Panc1 (cell line): Measurements from ENCODE around the gene CLPSL2.

ENCODE experiments used
- POLR2AphosphoS5 ChIP-seq: IDR thresholded peaks from 2 replicates; pipeline ENCODE4 v1.6.1; 2012; ENCODE audit warnings: mild to moderate bottlenecking, low read depth, low read length, moderate library complexity
- SIN3A ChIP-seq: IDR thresholded peaks from 2 replicates; pipeline ENCODE4 v1.6.1; 2012; ENCODE audit warnings: low read depth, mild to moderate bottlenecking, low read length, moderate library complexity, borderline replicate concordance; ENCODE audit not compliant: insufficient read depth
- TF ChIP-seq, protein P1 (sequence below): fragments of 450-650 bp; IDR thresholded peaks from 2 replicates; pipeline ENCODE4 v1.5.1; 2017; ENCODE audit warnings: mild to moderate bottlenecking
- TF ChIP-seq, protein P2 (sequence below), 2 experiments: IDR thresholded peaks; 2 replicates each; pipeline ENCODE4 v1.6.1; 2011 to 2012; ENCODE audit warnings: low read depth in 2 of 2, control low read depth in 1 of 2, low read length in 1 of 2, mild to moderate bottlenecking in 1 of 2, moderate library complexity in 1 of 2; ENCODE audit not compliant: insufficient read depth in 1 of 2

DNA sequence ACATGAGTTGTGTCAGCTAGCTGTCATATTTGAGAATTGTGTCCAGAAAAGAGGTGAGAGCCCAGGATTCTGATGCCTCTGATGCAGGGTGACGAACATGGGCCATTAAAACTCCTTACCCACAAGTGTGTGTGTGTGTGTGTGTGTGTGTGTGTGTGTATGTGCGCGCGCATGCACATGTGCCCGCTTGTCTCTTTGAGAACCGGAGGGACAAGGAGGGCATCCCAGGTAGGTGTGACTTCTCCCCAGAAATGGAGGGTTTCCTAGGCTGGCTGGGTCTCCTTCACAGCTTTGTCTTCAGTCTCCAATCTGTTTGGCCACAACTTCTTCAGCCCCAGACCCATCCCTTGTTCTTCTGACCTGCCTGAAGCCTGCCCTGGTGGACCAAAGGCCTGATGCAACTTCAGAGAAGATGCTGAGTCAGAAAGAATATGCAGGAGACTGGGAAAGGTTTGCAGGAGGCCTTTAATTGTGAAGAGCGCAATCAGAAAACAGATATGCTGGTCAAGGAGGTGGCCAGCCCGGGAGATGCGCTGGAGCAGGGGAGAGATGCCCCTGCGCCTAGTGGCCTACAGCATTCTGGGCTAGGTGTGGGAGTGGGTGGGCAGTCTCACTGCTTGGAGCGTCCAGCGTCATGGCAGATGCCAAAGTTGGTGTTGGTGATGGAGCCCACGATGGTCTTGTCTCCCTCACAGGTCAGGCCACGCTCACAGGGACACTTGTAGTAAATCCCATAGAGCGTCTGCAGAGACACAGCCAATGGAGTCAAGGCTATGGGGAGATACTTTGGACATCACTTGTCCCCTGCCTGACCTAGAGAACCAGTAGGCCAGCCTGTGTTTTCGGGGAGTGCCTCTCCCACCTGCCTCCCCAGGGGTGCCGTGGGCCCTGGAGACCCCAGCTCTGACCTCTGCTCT, 18.4 kb downstream of the CLPSL2 start:
- TF ChIP-seq, protein P1, sequence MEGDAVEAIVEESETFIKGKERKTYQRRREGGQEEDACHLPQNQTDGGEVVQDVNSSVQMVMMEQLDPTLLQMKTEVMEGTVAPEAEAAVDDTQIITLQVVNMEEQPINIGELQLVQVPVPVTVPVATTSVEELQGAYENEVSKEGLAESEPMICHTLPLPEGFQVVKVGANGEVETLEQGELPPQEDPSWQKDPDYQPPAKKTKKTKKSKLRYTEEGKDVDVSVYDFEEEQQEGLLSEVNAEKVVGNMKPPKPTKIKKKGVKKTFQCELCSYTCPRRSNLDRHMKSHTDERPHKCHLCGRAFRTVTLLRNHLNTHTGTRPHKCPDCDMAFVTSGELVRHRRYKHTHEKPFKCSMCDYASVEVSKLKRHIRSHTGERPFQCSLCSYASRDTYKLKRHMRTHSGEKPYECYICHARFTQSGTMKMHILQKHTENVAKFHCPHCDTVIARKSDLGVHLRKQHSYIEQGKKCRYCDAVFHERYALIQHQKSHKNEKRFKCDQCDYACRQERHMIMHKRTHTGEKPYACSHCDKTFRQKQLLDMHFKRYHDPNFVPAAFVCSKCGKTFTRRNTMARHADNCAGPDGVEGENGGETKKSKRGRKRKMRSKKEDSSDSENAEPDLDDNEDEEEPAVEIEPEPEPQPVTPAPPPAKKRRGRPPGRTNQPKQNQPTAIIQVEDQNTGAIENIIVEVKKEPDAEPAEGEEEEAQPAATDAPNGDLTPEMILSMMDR, result no peak
- no peak for TF ChIP-seq SIN3A
- TF ChIP-seq, protein P2, sequence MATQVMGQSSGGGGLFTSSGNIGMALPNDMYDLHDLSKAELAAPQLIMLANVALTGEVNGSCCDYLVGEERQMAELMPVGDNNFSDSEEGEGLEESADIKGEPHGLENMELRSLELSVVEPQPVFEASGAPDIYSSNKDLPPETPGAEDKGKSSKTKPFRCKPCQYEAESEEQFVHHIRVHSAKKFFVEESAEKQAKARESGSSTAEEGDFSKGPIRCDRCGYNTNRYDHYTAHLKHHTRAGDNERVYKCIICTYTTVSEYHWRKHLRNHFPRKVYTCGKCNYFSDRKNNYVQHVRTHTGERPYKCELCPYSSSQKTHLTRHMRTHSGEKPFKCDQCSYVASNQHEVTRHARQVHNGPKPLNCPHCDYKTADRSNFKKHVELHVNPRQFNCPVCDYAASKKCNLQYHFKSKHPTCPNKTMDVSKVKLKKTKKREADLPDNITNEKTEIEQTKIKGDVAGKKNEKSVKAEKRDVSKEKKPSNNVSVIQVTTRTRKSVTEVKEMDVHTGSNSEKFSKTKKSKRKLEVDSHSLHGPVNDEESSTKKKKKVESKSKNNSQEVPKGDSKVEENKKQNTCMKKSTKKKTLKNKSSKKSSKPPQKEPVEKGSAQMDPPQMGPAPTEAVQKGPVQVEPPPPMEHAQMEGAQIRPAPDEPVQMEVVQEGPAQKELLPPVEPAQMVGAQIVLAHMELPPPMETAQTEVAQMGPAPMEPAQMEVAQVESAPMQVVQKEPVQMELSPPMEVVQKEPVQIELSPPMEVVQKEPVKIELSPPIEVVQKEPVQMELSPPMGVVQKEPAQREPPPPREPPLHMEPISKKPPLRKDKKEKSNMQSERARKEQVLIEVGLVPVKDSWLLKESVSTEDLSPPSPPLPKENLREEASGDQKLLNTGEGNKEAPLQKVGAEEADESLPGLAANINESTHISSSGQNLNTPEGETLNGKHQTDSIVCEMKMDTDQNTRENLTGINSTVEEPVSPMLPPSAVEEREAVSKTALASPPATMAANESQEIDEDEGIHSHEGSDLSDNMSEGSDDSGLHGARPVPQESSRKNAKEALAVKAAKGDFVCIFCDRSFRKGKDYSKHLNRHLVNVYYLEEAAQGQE (IDR thresholded peaks at IDR 0.05; ENCODE audit: insufficient read depth in 1 of 2, low read depth in 2 of 2, low read length in 1 of 2), result no peak
- no peak for TF ChIP-seq POLR2AphosphoS5
